IMR-90 (cell line): Measurements from ENCODE around the gene ERBB4.

Experiments
- MAFK ChIP-seq: IDR thresholded peaks from 2 replicates; pipeline ENCODE4 v1.6.1; 2012; ENCODE audit warnings: low read depth, low read length, improper control_type of control experiment
- POLR2A ChIP-seq: IDR thresholded peaks from 2 replicates; pipeline ENCODE4 v1.6.1; 2012; ENCODE audit warnings: mild to moderate bottlenecking, low read depth, low read length
- RAD21 ChIP-seq: IDR thresholded peaks from 2 replicates; pipeline ENCODE4 v1.6.1; 2012; ENCODE audit warnings: low read length, improper control_type of control experiment
- TF ChIP-seq, protein P1 (sequence below): conservative IDR thresholded peaks from 2 replicates; pipeline ENCODE4 v1.5.1; 2012; ENCODE audit warnings: mild to moderate bottlenecking, low read depth, low read length, improper control_type of control experiment

DNA sequence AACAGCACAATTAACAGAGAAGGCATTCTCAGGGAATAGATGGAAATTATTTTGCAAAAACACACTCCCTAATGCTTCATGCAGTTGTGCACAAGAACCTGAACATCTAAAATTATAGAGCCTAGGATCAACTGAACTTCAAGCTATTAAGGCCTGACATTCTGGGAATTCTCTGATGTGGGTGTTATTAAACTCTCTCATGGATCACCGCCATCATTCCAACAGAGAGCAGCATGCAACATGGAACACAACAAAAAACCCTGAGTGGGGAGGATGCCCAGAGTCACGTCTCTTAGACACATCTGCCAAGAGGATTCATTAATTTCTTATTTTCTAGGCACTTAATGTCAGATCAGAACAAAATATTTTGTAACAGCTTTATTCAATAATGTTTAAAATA lies 543.8 kb downstream of the ERBB4 start:
- TF ChIP-seq POLR2A (no peak), MAFK (no peak), RAD21 (no peak)
- TF ChIP-seq, protein P1, sequence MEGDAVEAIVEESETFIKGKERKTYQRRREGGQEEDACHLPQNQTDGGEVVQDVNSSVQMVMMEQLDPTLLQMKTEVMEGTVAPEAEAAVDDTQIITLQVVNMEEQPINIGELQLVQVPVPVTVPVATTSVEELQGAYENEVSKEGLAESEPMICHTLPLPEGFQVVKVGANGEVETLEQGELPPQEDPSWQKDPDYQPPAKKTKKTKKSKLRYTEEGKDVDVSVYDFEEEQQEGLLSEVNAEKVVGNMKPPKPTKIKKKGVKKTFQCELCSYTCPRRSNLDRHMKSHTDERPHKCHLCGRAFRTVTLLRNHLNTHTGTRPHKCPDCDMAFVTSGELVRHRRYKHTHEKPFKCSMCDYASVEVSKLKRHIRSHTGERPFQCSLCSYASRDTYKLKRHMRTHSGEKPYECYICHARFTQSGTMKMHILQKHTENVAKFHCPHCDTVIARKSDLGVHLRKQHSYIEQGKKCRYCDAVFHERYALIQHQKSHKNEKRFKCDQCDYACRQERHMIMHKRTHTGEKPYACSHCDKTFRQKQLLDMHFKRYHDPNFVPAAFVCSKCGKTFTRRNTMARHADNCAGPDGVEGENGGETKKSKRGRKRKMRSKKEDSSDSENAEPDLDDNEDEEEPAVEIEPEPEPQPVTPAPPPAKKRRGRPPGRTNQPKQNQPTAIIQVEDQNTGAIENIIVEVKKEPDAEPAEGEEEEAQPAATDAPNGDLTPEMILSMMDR, result no peak
